ENCODE results near the gene JOSD1. TPM values are rescaled to one million over a fixed set of nuclear protein-coding genes. Genes with fewer than 3 reads are reported as not detected.

JOSD1 gene
- total RNA-seq, 2 experiments from 2014 or later = 303 to 307 TPM

- H3K27me3 Mint-ChIP-seq = no peaks in the 10 kb centered on the region
- TF ChIP-seq CTCF (IDR thresholded peaks at IDR 0.05) = no peak
- intact Hi-C loops (cut with DNase I, micrococcal nuclease) = loop anchor here in 1 of 2 experiments (2.0 to 5.0 kb wide), 2 partner anchors 48 to 85 kb away; partner anchors contain the start of genes DNAL4 and SUN2
- peaks cover 20% of the 10 kb centered on the region for H3K36me3 ChIP-seq (ENCODE audit: insufficient read depth, low read length)
- peaks cover 47% of the 10 kb centered on the region for H3K4me1 ChIP-seq (ENCODE audit: insufficient read depth, low read length)
- H3K4me1 Mint-ChIP-seq (ENCODE audit: low read depth) = peaks cover 70% of the 10 kb centered on the region
- DNase-seq (no peak), ATAC-seq (ENCODE audit: poor library complexity) (no peak)
- ChIA-PET POLR2A (interaction anchor here (1.2 to 6.3 kb wide), 11 partner anchors 10 to 654 kb away, joined by 3 to 97 read pairs (median 16); partner anchors contain the start of genes CBX6, RPL3, SUN2 and TOMM22), CTCF (interaction anchor here (3.4 to 4.1 kb wide), 2 partner anchors 18 to 25 kb away, joined by 22 to 27 read pairs; partner anchors contain the start of gene TOMM22)
- peak overlapping the region; percentile 70 to 80 for H3K27ac ChIP-seq (ENCODE audit: low read depth in 1 of 2, low read length in 2 of 2)
- H3K9me3 ChIP-seq (ENCODE audit: control insufficient read depth in 1 of 2, insufficient read depth in 1 of 2, low read length in 2 of 2) = no peaks in the 10 kb centered on the region
- H3K27me3 ChIP-seq (ENCODE audit: control insufficient read depth in 1 of 2, insufficient read depth in 2 of 2, low read length in 2 of 2) = no peaks in the 10 kb centered on the region
- H3K9me3 Mint-ChIP-seq = no peaks in the 10 kb centered on the region
- peak overlapping the region; percentile 83 for H3K27ac Mint-ChIP-seq
- H3K36me3 Mint-ChIP-seq (ENCODE audit: low read depth) = peaks cover 40% of the 10 kb centered on the region
- peak overlapping the region; percentile 93 for H3K4me3 Mint-ChIP-seq
- peak overlapping the region; percentile 96 for H3K4me3 ChIP-seq (ENCODE audit: low read length)
Observed at GRCh38 chr22:38706901-38707195, 6.1 kb upstream of the JOSD1 start.

- H3K27me3 ChIP-seq (ENCODE audit: control insufficient read depth in 1 of 2, insufficient read depth in 2 of 2, low read length in 2 of 2) = no peaks in the 10 kb centered on the region
- Mint-ChIP-seq H3K27me3 (peaks cover 2% of the 10 kb centered on the region), H3K9me3 (no peaks in the 10 kb centered on the region), H3K27ac (peak overlapping the region; percentile 93), H3K4me1 (ENCODE audit: low read depth) (peaks cover 72% of the 10 kb centered on the region), H3K36me3 (ENCODE audit: low read depth) (peaks cover 41% of the 10 kb centered on the region), H3K4me3 (peak overlapping the region; percentile 93)
- ChIA-PET CTCF (interaction anchor here (0.8 to 4.1 kb wide), 5 partner anchors 10 to 28 kb away, joined by 3 to 27 read pairs (median 4); partner anchors contain the start of gene TOMM22), POLR2A (interaction anchor here (0.6 to 6.3 kb wide), 24 partner anchors 10 to 1338 kb away, joined by 3 to 97 read pairs (median 6); partner anchors contain the start of genes CBX6, CBX7, CBY1 and FAM227A)
- peaks cover 20% of the 10 kb centered on the region for H3K36me3 ChIP-seq (ENCODE audit: insufficient read depth, low read length)
- peaks cover 52% of the 10 kb centered on the region for H3K4me1 ChIP-seq (ENCODE audit: insufficient read depth, low read length)
- no peak for ATAC-seq (ENCODE audit: poor library complexity)
- no peaks in the 10 kb centered on the region for H3K9me3 ChIP-seq (ENCODE audit: control insufficient read depth in 1 of 2, insufficient read depth in 1 of 2, low read length in 2 of 2)
- H3K27ac ChIP-seq (ENCODE audit: low read depth in 1 of 2, low read length in 2 of 2) = peak overlapping the region; percentile 70 to 80
- DNase-seq = peak in 7 of 14 experiments; percentile 13 to 67 (median 49)
- intact Hi-C loops (cut with DNase I, micrococcal nuclease) = loop anchor here in 1 of 2 experiments (2.0 to 5.0 kb wide), 2 partner anchors 48 to 86 kb away; partner anchors contain the start of genes DNAL4 and SUN2
- TF ChIP-seq CTCF (IDR thresholded peaks at IDR 0.05) = no peak
- peak overlapping the region; percentile 96 for H3K4me3 ChIP-seq (ENCODE audit: low read length)
Observed at GRCh38 chr22:38706101-38706900, 5.6 kb upstream of the JOSD1 start.

- peak; percentile 22 for TF ChIP-seq CTCF (IDR thresholded peaks at IDR 0.05)
- Mint-ChIP-seq H3K4me3 (peak within 1 kb of the TSS; percentile 93), H3K36me3 (ENCODE audit: low read depth) (peaks cover 39% of the 10 kb centered on the region), H3K27me3 (peaks cover 5% of the 10 kb centered on the region), H3K9me3 (no peaks in the 10 kb centered on the region), H3K27ac (peak within 1 kb of the TSS; percentile 93), H3K4me1 (ENCODE audit: low read depth) (peaks cover 66% of the 10 kb centered on the region)
- Histone ChIP-seq H3K4me3 (ENCODE audit: low read length) (peak within 1 kb of the TSS; percentile 96), H3K36me3 (ENCODE audit: insufficient read depth, low read length) (peaks cover 13% of the 10 kb centered on the region), H3K4me1 (ENCODE audit: insufficient read depth, low read length) (peaks cover 54% of the 10 kb centered on the region), H3K27ac (ENCODE audit: low read depth in 1 of 2, low read length in 2 of 2) (peak within 1 kb of the TSS; percentile 70 to 80), H3K9me3 (ENCODE audit: control insufficient read depth in 1 of 2, insufficient read depth in 1 of 2, low read length in 2 of 2) (no peaks in the 10 kb centered on the region), H3K27me3 (ENCODE audit: control insufficient read depth in 1 of 2, insufficient read depth in 2 of 2, low read length in 2 of 2) (no peaks in the 10 kb centered on the region)
- ATAC-seq (ENCODE audit: poor library complexity) (peak; percentile 78), DNase-seq (peak; percentile 88 to 100 (median 95))
- CTCF ChIA-PET = interaction anchor here (0.8 to 3.4 kb wide), 4 partner anchors 9 to 28 kb away, joined by 3 to 27 read pairs (median 4); partner anchors contain the start of gene TOMM22
- POLR2A ChIA-PET = interaction anchor here (0.6 to 6.3 kb wide), 24 partner anchors 9 to 1339 kb away, joined by 3 to 97 read pairs (median 6); partner anchors contain the start of genes CBX6, CBX7, CBY1 and FAM227A
- intact Hi-C loops (cut with DNase I, micrococcal nuclease) = loop anchor here (1.0 to 5.0 kb wide), 4 partner anchors 46 to 87 kb away; partner anchors contain the start of genes CBY1 (in 1 of the 2), DNAL4 (in 1 of the 2), FAM227A (in 1 of the 2) and SUN2 (in 1 of the 2)
Observed at GRCh38 chr22:38705235-38706100, 4.7 kb upstream of the JOSD1 start, which contains the start of gene GTPBP1. GTPBP1 (plus strand) TSS chr22:38705944; CDS start chr22:38705956, 12 bp downstream.

Data from CD4-positive, alpha-beta T cell (primary cell).